GM18858 (cell line): ENCODE results near the gene DICER1.
"Not testable (repeated sequence)": the region's sequence is repeated elsewhere in the genome, so short reads cannot be mapped to it uniquely, and the experiment has no call there.

Source experiments
- ATAC-seq: cut with Tn5 transposase; IDR thresholded peaks from one replicate; pipeline ENCODE4 v1.9.1; 2021; ENCODE audit not compliant: unreplicated experiment

DICER1 gene

GRCh38 chr14:95185767-95186392 lies 28.6 kb upstream of the DICER1 start:
- ATAC-seq = no peak

DNA sequence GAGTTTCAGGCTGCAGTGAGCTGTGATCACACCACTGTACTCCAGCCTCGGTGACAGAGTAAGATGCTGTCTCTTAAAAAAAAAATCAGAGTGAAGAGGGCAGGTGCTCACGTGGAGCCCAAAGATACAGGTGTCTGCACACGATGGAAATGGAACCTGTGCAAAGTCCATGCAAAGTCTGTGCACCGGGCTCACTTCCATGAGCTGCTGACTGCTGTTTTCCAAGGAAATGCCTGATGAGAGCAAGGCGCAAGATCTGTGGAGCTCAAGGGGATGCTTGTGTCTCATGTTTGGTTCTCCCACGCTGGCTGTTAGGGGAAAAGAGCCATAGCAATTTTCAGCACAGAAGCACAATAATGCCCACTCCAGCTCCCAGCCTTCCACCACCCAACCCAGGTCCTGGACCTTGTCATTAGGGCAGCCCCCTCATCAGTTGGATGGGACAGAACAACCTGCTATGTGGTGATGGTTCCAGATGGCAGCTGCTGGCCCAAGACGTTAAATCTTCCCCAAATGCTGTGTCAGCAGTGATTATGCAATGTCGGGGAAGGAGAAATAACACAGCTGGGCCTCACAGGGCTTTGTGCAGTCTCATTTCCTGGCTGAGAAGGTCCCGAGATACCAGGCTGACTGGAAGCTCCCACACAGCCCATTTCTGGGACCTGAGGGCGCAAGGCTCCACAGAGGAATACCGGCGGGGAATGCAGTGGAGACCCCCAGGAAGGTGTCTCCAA lies 27.9 kb upstream of the DICER1 start:
- no peak for ATAC-seq

GRCh38 chr14:95184413-95184790 lies 27.1 kb upstream of the DICER1 start:
- no peak for ATAC-seq

DNA sequence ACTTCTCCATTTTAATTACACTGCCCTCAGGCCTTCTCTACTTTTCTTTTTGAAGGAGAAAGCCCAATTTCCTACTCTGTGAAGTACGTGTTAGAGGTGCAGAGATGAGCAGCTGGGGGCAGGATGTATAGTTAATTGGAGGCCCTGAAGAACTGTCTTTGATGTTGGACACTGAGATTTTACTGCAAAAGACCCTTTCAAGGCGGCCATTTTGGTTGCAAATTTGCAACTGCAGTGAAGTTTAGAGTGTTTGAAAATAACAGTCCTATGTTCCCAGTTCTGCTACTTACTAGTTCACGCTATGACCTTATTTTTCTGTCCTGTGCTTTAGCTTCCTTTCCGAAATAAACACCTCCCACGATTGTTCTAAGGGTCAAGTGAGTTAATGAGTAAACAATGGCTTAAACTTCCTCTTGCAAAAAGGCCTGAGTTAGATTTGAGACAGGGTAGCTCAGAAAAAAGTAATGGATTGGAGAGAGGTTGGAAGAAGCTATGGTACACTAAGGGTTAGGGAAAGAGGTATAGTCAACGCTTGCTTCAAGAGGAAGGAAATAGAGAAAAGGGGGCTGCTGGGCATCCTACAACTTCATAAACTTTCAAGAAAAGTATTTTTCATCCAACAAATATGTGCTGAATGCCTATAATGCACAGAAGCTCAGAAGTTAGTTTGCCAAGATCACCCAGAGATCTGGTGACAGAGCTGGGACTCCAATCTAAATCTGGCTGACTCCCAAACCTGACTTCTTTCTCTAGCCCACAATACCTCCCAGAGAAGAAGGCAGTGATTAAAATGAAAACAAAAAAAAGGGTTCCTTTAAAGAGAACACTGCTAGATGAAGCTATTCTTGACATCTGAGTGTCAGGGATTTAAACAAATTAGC lies 26.4 kb upstream of the DICER1 start:
- peak; percentile 49 for ATAC-seq

GRCh38 chr14:95183082-95183481 lies 25.8 kb upstream of the DICER1 start:
- no peak for ATAC-seq

DNA sequence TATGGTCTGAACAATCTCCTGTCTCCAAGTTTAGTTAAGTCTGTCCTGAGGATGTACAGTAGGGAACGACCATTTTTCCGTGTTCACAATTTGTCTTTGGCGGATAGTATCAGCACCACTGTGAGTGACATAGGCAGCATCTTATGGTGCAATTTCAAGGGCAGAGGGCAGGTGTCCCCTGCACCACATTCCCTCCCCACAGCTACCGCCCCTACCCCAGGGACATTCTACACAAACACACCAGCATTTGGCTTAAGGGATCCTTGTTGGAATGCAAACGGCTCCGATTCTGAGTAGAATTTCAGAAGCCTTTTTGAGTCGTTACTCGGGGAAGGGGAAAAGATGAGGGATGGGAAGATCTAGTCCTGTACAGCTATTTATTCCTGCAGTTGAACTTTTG lies 25.1 kb upstream of the DICER1 start:
- ATAC-seq = no peak

GRCh38 chr14:95180966-95181741 lies 23.8 kb upstream of the DICER1 start:
- no peak for ATAC-seq

DNA sequence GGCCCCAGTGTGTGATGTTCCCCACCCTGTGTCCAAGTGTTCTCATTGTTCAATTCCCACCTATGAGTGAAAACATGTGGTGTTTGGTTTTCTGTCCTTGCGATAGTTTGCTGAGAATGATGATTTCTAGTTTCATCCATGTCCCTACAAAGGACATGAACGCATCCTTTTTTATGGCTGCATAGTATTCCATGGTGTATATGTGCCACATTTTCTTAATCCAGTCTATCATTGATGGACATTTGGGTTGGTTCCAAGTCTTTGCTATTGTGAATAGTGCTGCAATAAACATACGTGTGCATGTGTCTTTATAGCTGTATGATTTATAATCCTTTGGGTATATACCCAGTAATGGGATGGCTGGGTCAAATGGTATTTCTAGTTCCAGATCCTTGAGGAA lies 18.3 kb upstream of the DICER1 start:
- not testable (repeated sequence) for ATAC-seq

- no peak for ATAC-seq
Observed at GRCh38 chr14:95174184-95174792, 17.0 kb upstream of the DICER1 start.

DNA sequence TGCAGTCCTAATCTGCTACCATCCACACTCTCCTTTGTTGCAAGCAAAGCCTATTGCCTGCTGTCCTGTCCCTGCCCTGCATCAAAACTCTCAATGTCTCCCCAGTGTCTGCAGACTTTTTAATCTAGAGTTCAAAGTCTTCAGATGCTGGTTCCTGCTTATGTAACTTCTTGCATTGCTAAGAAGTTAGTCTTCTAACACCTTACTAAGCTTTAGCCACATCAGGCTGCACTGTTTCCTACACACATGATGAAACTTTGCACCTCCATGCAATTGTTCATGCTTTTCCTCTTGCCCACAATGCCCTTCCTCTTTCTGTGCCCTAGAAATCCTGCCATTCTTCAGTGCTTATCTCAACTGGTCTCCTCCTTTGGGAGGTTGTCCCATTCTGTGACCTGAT lies 16.2 kb upstream of the DICER1 start:
- ATAC-seq = no peak

DNA sequence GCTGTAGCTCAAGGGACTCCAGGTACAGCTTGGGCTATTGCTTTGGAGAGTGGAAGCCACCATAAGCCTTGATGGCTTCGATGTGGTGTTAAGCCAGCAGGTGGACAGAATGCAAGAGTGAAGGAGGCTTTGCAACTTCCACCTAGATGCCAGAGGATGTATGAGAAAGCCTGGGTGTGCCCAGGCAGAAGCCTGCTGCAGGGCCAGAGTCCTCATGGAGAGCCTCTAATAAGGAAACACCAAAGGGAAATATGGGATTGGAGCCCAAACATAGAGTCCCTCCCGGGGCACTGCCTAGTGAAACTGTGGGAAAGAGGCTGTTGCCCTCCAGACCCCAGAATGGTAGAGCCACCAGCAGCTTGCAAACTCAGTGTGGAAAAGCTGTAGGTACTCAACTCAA lies 9.8 kb upstream of the DICER1 start:
- no peak for ATAC-seq

DNA sequence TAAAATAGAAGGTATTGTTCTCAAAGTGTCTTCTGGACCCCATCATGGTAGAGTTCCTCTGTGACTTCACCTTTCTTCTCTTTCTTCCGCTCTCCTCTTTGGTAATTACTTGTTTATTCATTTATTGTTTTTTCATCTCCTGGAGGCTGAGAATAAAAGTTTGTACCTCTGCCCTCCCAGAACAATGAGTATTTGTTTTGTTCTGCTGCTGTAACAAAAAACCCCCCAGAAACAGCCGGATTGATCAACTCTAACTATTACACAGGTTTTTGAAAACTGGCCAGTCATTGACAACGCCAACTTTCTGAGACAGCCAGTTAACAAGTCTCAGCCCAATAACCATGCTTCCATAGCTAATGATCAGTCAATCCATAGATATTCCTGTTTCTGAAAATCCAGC lies 8.2 kb upstream of the DICER1 start:
- ATAC-seq = no peak

- no peak for ATAC-seq
Observed at GRCh38 chr14:95164506-95164905, 7.2 kb upstream of the DICER1 start.

GRCh38 chr14:95163666-95164065 lies 6.3 kb upstream of the DICER1 start:
- no peak for ATAC-seq

DNA sequence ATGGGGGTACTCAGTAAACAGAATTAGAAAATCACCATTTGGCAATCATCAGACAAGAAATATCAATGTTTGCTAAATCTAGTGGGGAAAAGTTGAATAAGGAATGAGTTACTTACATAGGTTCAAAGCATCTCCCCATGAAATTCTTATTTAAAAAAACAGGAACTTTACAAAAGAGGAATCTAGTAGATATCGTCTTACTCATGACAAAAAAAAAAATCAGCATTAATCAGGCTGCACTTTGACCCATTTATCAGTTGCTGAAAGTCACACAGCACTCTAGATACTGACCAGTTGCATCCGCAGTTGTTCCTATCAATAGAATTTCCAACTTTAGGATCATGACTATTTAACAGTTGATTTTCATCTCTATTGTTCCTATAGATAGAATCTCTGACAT lies 5.8 kb upstream of the DICER1 start:
- no peak for ATAC-seq

DNA sequence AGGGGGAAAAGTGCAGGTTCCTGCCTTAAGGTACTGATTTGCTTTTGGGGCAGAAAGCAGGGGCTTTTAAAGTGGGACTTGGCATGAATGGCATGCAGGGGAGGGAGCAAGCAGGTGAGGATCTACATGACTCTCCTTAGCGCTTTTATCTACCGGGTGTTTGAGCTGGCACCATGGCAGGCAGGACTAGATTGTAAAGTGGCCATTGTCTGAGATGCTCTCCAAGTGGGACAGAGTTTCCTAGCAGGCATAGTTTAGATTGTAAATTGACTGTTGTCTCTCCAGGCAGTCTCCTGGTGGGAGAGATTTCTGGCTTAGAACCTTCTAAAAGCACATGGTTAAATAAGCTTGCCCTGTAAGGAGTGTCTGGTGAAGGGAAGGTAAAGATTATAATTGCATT lies 5.3 kb upstream of the DICER1 start:
- no peak for ATAC-seq

DNA sequence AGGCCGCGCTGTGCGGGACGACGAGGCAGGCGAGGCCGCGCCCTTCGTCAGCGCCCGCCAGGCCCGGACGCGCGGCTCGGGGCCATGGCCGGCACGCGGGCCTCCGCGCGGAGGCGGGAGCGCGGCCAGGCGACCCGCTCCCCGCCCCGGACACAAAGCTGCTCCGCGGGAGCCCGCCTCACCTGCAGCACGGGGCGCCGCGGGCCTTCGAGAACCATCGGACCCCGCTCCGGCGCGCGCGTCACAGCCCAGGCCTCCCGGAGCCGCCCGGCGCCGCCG lies 342 bp downstream of the DICER1 start:
- no peak for ATAC-seq

DNA sequence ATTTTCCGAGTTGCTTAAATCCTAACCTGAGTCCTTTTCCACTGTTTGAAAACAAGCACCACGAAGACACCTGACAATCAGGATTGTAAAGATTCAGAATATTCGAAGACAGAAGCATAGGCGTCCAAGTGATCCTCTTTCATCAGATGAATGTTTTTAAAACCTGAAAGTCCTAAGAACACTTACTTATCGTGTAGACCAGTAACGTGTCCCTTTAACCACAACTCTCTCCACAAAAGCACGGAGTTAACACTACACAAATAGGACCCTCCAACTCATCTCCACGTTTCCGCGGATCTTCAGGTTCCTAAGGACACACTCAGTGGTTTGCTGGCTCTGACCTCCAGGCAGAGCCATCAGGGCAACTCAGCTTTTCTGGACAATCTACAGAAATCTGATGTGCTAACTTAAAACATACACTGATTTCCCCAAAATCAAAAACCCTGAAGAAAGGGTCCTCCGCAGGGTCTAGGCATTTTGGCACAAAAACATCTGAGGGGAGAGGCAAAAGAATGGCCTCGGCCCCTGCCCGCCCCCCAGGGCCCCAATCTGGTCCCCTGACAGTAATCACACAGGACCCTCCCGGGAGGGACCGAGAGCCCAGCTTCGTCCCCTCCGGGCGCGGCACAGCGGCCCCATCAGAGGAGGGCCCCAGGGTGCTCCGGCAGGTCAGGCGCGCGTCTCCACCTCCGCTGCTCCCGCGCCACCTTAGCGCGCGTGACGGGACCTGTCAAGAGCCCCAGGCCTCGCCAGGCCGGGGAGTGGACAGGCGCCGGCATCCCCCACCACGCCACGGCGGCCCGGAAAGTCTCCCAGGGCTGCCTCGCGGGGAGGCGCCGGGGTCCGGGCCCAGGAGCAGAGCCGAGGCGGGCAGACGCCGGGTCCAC lies 925 bp downstream of the DICER1 start:
- ATAC-seq = peak; percentile 13

- ATAC-seq = no peak
Observed at GRCh38 chr14:95155045-95155444, 2.3 kb downstream of the DICER1 start.

DNA sequence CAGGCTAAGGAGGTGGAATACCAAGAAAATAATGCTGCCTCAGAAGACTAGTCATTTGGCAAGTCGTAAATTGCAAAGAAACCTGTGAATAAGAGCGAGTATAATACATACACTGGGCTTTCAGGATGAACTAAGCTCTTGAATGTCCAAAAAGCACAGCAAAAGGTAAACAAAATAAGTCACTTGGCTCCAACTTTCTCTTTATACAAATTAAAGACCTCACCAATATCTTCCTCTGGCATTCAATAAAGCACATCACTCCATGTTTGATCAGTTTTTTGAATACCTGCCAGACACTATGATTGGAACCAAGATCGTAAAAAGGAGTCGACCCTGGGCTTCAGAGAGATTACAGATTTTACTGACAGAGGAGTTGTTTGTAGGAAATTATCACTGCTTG lies 3.5 kb downstream of the DICER1 start:
- ATAC-seq = no peak
